HFFc6 (cell line): ENCODE data around the gene LTBP2. TPM values are rescaled to one million over a fixed set of nuclear protein-coding genes. Genes with fewer than 3 reads are reported as not detected.

ENCODE experiments used
- DNase-seq: peaks from one replicate; pipeline ENCODE4 v3.0.0-alpha.2; 2018
- H3K27ac Mint-ChIP-seq: 2 replicates; pipeline ENCODE4 v1.8.0; 2020; ENCODE audit warnings: mild to moderate bottlenecking, mixed read lengths
- H3K27me3 Mint-ChIP-seq: 2 replicates; pipeline ENCODE4 v1.8.0; 2021; ENCODE audit warnings: mild to moderate bottlenecking, moderate library complexity, mixed read lengths; ENCODE audit not compliant: insufficient read depth
- H3K36me3 Mint-ChIP-seq: 2 replicates; pipeline ENCODE4 v1.8.0; 2021; ENCODE audit warnings: low read depth, mixed read lengths
- H3K4me1 Mint-ChIP-seq: 2 replicates; pipeline ENCODE4 v1.8.0; 2020; ENCODE audit warnings: low read depth, mixed read lengths
- H3K4me3 Mint-ChIP-seq: 2 replicates; pipeline ENCODE4 v1.8.0; 2020; ENCODE audit warnings: mild to moderate bottlenecking, moderate library complexity, mixed read lengths
- H3K9me3 Mint-ChIP-seq: 2 replicates; pipeline ENCODE4 v1.8.0; 2020; ENCODE audit warnings: mild to moderate bottlenecking, mixed read lengths
- total RNA-seq, 6 experiments: library from RNA; stranded (reverse); fragmentation: NEBNext Ultra II Directional; extraction: Animal tissue kit (Norgen Biotek cat#: 25700); gene quantifications; 2 replicates in 1 of 6; 3 replicates in 5 of 6; pipeline ENCODE4 v1.2.3, GENCODE V29; 2021
- TF ChIP-seq, protein P1 (sequence below): fragments of 200-600 bp; sonication (generic); IDR thresholded peaks from 2 replicates; pipeline ENCODE4 v1.5.0; 2021; ENCODE audit warnings: antibody characterized with exemption, mild to moderate bottlenecking

The LTBP2 gene
- total RNA-seq, 6 experiments from 2014 or later = 109 to 165 (median 120) TPM

DNA sequence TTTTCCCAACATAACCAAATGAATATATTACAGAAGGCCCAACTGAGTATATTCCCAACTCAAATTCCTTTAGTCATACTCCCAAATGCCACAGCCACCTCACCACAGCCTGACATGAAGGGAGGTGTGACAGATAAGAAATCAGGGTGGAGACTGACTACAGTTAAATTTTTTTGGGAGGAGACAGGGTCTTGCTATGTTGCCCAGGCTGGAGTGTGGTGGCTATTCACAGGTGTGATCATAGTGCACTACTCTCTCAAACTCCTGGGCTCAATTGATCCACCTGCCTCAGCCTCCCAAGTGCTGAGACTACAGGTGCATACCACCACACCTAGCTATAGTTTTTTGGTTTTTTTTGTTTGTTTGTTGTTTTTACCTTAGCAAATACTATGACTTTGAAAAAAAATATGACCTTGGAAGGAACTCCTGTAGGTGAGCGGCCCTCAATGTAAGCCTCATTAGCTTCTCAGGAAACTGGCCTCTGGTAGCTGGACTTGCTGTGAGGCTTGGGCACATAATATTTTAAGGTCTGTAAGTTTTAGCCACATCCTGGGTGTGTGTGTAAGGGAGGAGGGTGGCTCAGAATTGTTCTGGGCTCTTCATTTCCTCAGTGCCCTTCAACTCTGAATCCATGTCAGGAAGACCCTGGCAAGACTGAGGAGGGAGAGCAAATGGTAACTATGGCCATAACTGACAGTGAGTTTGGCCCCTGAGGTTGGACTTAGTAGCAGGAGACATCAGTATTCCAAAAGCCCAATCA lies 39.1 kb upstream of the LTBP2 start:
- no peak for DNase-seq
- no peaks in the 10 kb centered on the region for H3K9me3 Mint-ChIP-seq
- H3K27me3 Mint-ChIP-seq = peaks cover 4% of the 10 kb centered on the region
- peak overlapping the region; percentile 38; the same call in 1 of the 2 replicates for H3K27ac Mint-ChIP-seq
- TF ChIP-seq, protein P1, sequence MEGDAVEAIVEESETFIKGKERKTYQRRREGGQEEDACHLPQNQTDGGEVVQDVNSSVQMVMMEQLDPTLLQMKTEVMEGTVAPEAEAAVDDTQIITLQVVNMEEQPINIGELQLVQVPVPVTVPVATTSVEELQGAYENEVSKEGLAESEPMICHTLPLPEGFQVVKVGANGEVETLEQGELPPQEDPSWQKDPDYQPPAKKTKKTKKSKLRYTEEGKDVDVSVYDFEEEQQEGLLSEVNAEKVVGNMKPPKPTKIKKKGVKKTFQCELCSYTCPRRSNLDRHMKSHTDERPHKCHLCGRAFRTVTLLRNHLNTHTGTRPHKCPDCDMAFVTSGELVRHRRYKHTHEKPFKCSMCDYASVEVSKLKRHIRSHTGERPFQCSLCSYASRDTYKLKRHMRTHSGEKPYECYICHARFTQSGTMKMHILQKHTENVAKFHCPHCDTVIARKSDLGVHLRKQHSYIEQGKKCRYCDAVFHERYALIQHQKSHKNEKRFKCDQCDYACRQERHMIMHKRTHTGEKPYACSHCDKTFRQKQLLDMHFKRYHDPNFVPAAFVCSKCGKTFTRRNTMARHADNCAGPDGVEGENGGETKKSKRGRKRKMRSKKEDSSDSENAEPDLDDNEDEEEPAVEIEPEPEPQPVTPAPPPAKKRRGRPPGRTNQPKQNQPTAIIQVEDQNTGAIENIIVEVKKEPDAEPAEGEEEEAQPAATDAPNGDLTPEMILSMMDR = no peak
- peaks cover 24% of the 10 kb centered on the region for H3K36me3 Mint-ChIP-seq
- H3K4me1 Mint-ChIP-seq = peaks cover 93% of the 10 kb centered on the region
- no peak overlapping the region for H3K4me3 Mint-ChIP-seq

DNA sequence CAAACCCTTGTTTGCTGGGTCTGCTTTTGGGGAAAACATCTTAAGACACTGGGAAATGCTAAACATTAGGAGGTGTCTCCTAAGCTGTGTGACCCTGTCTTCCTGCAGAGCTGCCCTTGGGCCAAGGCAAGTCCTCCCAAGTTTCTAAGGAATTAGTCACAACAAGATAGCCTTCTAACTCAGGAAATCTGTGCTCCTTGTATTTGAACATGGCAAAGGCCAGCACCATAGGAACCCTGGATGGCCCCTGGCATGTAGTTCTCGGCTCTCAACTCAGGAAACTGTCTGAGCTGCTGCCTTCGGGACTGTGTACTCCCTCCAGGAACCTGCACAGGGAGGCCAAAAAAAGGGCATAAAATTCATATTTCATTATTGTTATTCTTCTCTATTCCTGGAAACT lies 37.6 kb upstream of the LTBP2 start:
- Mint-ChIP-seq H3K4me1 (peaks cover 85% of the 10 kb centered on the region), H3K36me3 (peaks cover 19% of the 10 kb centered on the region), H3K4me3 (peak overlapping the region; percentile 35), H3K27me3 (peaks cover 4% of the 10 kb centered on the region), H3K27ac (peak overlapping the region; percentile 72), H3K9me3 (no peaks in the 10 kb centered on the region)
- DNase-seq = peak; percentile 47
- TF ChIP-seq, protein P1 = no peak

DNA sequence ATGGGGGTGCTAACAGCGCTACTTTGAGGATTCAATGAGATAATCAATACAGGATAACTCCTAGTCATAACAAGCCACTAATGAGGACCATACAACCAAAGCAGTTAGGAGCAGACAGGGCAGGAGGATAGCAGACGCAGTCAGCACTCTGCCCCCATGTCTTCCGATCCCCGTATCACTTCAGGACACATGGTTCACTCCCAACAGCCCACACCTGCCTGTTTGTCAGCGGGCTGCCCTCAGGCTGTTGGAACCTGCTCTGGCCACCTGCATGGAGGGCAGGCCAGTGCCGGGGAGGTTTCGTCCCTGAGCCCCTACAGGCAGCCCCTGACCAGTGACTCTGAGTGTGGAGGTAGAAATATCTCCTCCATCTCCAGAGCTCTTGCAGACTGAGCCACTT lies 37.1 kb upstream of the LTBP2 start:
- no peak overlapping the region for H3K4me3 Mint-ChIP-seq
- TF ChIP-seq, protein P1 = no peak
- DNase-seq = no peak
- H3K27me3 Mint-ChIP-seq = peaks cover 4% of the 10 kb centered on the region
- H3K36me3 Mint-ChIP-seq = peaks cover 15% of the 10 kb centered on the region; the same call in 1 of the 2 replicates
- peak overlapping the region; percentile 72 for H3K27ac Mint-ChIP-seq
- H3K4me1 Mint-ChIP-seq = peaks cover 85% of the 10 kb centered on the region
- H3K9me3 Mint-ChIP-seq = no peaks in the 10 kb centered on the region

DNA sequence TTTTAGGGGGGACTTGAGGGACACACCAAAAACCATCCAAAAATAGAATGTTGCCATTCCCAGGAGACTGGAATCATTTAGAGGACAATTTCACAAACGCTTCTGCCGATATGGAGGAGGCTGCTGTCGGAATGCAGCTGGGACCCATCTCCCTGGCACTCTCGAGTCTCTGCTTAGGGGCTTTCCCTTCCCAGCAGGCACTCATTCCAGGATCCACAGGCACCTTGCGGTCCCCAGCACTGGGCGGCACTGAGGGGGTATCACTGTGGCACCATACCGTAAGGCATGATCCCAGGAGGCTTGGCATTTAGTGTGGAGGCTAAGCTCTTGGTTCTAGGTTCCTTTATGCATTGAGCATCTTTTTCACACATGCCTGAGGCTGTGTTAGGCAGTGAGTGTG lies 36.6 kb upstream of the LTBP2 start:
- Mint-ChIP-seq H3K27me3 (peaks cover 2% of the 10 kb centered on the region), H3K9me3 (no peaks in the 10 kb centered on the region), H3K36me3 (peaks cover 11% of the 10 kb centered on the region; the same call in 1 of the 2 replicates), H3K27ac (peak overlapping the region; percentile 42), H3K4me3 (no peak overlapping the region), H3K4me1 (peaks cover 80% of the 10 kb centered on the region)
- TF ChIP-seq, protein P1 = no peak
- no peak for DNase-seq

DNA sequence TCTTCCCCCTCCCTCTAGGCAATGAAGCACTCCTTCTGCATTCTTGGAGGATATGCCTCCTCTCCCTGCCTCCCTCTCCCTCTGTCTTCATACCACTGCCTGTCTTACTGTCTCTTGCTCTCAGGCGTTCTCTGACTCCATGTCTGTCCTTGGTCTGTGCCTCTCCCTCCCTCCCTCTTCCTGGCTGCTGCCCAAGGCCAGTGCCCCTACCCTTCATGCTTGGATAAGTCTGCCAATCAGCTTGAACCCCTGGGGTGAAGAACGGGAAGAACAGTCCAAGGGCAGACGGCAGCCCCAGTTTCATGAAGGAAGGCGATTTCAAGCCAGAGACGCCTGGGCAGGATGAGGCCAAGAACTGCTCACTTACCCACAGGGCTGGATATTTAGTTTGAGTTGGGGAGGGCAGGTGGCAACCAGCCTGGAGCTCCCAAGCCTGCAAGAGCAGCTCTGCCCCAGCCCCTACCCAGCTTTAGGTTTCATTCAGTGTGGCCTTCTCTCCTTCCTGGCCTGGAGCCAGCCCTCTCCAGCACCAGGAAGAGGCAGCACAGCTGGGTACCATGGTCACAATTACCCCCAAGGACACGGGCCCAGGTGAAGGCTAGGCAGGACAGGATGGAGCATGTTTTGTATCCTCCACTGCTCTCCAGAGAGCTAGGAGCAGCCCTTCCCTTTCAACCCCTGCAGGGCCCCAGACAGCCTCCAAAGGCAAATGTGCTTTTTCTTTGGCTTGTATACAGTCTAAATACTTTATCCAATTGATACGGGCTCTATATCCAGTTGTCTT lies 35.8 kb upstream of the LTBP2 start:
- Mint-ChIP-seq H3K27ac (peak overlapping the region; percentile 66), H3K4me1 (peaks cover 73% of the 10 kb centered on the region)

More for the DNA sequence above, 35.8 kb upstream of the LTBP2 start:
- Mint-ChIP-seq H3K36me3 (peaks cover 6% of the 10 kb centered on the region; the same call in 1 of the 2 replicates), H3K4me3 (no peak overlapping the region), H3K27me3 (peaks cover 2% of the 10 kb centered on the region), H3K9me3 (no peaks in the 10 kb centered on the region)
- TF ChIP-seq, protein P1 = no peak
- DNase-seq = no peak
